Adipocyte (in vitro differentiated cells): ENCODE measurements around the gene BAAT.

Source experiments
- DNase-seq: peaks from one replicate; pipeline ENCODE4 v3.0.0-alpha.2; 2015; ENCODE audit warnings: low read depth
- H3K27me3 ChIP-seq: replicated peaks from 2 replicates; pipeline ENCODE4 v1.7.0; 2013; ENCODE audit warnings: mild to moderate bottlenecking, low read length, moderate library complexity; ENCODE audit not compliant: control insufficient read depth, insufficient read depth
- H3K36me3 ChIP-seq: 2 replicates; pipeline ENCODE4 v1.7.0; 2013; ENCODE audit warnings: low read length, mild to moderate bottlenecking, moderate library complexity; ENCODE audit not compliant: control insufficient read depth, insufficient read depth, severe bottlenecking
- H3K4me1 ChIP-seq: 2 replicates; pipeline ENCODE4 v1.7.0; 2013; ENCODE audit warnings: mild to moderate bottlenecking, low read length, moderate library complexity; ENCODE audit not compliant: control insufficient read depth, insufficient read depth
- H3K4me3 ChIP-seq: 2 replicates; pipeline ENCODE4 v1.7.0; 2013; ENCODE audit warnings: mild to moderate bottlenecking, low read length, moderate library complexity
- H3K9ac ChIP-seq: 2 replicates; pipeline ENCODE4 v1.7.0; 2013; ENCODE audit warnings: mild to moderate bottlenecking, low read length, moderate library complexity
- H3K9me3 ChIP-seq: 2 replicates; pipeline ENCODE4 v1.7.0; 2013; ENCODE audit warnings: mild to moderate bottlenecking, low read length, moderate library complexity; ENCODE audit not compliant: control insufficient read depth

BAAT gene

DNA sequence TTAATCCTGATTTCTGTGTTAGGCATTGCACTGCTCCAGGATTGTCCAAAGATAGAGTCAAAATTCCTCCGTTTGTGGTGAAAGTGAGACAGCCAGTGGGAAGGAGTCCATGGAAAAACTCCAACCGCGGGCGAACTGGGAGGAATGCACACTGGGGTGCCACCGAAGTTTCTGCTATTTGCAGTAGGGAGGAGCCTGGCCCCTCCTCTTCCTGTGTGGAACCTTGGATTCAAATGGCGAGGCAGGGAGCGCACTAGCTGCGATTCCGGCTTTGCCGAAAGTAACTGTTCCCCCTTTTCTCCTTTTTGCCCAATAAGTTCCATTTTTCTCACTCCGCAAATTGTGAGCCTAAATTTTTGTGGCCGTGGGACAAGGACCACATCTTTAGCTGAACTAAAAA lies 9.3 kb downstream of the BAAT start:
- no peak for DNase-seq
- no peak overlapping the region for H3K9ac ChIP-seq
- no peaks in the 10 kb centered on the region for H3K36me3 ChIP-seq
- H3K9me3 ChIP-seq, result no peaks in the 10 kb centered on the region
- H3K4me1 ChIP-seq, result peaks cover 4% of the 10 kb centered on the region
- H3K27me3 ChIP-seq, result no peaks in the 10 kb centered on the region
- H3K4me3 ChIP-seq, result no peak overlapping the region

- Histone ChIP-seq H3K27me3 (no peaks in the 10 kb centered on the region), H3K36me3 (no peaks in the 10 kb centered on the region), H3K4me1 (peaks cover 4% of the 10 kb centered on the region), H3K4me3 (no peak overlapping the region), H3K9me3 (no peaks in the 10 kb centered on the region), H3K9ac (no peak overlapping the region)
- no peak for DNase-seq
These were observed 12.3 kb downstream of the BAAT start for GRCh38 chr9:101372327-101373118.

- Histone ChIP-seq H3K4me1 (peaks cover 4% of the 10 kb centered on the region), H3K27me3 (no peaks in the 10 kb centered on the region), H3K9me3 (no peaks in the 10 kb centered on the region), H3K4me3 (no peak overlapping the region), H3K36me3 (no peaks in the 10 kb centered on the region), H3K9ac (no peak overlapping the region)
- no peak for DNase-seq
These were observed 13.0 kb downstream of the BAAT start for GRCh38 chr9:101371813-101372212.

- H3K4me3 ChIP-seq, result no peak overlapping the region
- no peak overlapping the region for H3K9ac ChIP-seq
- DNase-seq, result no peak
- H3K36me3 ChIP-seq, result no peaks in the 10 kb centered on the region
- H3K4me1 ChIP-seq, result no peaks in the 10 kb centered on the region
- H3K9me3 ChIP-seq, result no peaks in the 10 kb centered on the region
- no peaks in the 10 kb centered on the region for H3K27me3 ChIP-seq
These were observed 14.8 kb downstream of the BAAT start for GRCh38 chr9:101369884-101370531.

DNA sequence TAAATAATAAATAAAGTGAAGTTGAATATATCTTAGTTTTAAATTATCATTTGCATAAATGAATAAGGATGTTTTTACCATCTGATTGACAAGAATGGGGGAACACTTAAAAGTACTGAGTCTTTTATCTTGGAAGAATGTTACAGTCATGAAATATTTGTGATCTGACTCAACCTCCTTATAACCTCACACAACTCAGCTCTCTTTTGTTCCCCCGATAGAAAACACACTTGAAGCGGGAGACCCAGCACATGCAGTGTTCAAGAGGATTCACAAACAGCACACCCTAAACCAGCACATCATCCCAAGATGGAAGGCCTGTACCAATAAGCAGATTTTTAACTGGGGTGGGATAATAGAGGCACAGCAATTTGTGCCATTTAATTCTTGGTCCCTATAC lies 15.5 kb downstream of the BAAT start:
- no peaks in the 10 kb centered on the region for H3K9me3 ChIP-seq

GRCh38 chr9:101367323-101367722 lies 17.5 kb downstream of the BAAT start:
- Histone ChIP-seq H3K9me3 (no peaks in the 10 kb centered on the region), H3K36me3 (no peaks in the 10 kb centered on the region), H3K4me1 (no peaks in the 10 kb centered on the region)

More for the DNA sequence above, 15.5 kb downstream of the BAAT start:
- H3K4me1 ChIP-seq, result no peaks in the 10 kb centered on the region
- no peaks in the 10 kb centered on the region for H3K36me3 ChIP-seq
- no peak overlapping the region for H3K9ac ChIP-seq
- H3K4me3 ChIP-seq, result no peak overlapping the region
- H3K27me3 ChIP-seq, result no peaks in the 10 kb centered on the region
- no peak for DNase-seq

GRCh38 chr9:101366038-101366756 lies 18.6 kb downstream of the BAAT start:
- Histone ChIP-seq H3K9me3 (no peaks in the 10 kb centered on the region), H3K36me3 (no peaks in the 10 kb centered on the region), H3K4me1 (no peaks in the 10 kb centered on the region), H3K9ac (no peak overlapping the region), H3K4me3 (no peak overlapping the region), H3K27me3 (no peaks in the 10 kb centered on the region)
- DNase-seq, result no peak

More at GRCh38 chr9:101367323-101367722, 17.5 kb downstream of the BAAT start:
- Histone ChIP-seq H3K27me3 (no peaks in the 10 kb centered on the region), H3K4me3 (no peak overlapping the region), H3K9ac (no peak overlapping the region)
- DNase-seq, result no peak

DNA sequence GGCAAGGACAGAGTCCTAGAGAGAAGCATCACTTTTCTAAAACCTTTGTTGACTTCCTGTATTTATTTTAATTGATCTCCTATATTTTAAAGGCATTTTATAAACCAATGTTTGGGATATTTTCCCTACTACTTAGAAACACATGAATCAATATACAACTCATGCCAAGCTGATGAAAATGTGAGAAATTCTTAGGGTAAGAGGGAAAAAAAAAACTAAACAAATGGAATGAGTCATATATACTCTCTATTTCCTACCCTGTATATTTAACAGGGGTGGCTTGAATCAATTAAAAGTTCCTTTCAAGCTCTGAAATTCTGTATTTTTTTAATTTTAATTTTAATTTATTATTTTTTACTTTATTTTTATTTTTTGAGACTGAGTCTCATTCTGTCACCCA lies 19.6 kb downstream of the BAAT start:
- H3K4me3 ChIP-seq, result no peak overlapping the region
- H3K36me3 ChIP-seq, result no peaks in the 10 kb centered on the region
- H3K4me1 ChIP-seq, result no peaks in the 10 kb centered on the region
- H3K9me3 ChIP-seq, result no peaks in the 10 kb centered on the region
- H3K27me3 ChIP-seq, result no peaks in the 10 kb centered on the region
- DNase-seq, result no peak
- no peak overlapping the region for H3K9ac ChIP-seq

- Histone ChIP-seq H3K4me1 (no peaks in the 10 kb centered on the region), H3K9me3 (no peaks in the 10 kb centered on the region), H3K36me3 (no peaks in the 10 kb centered on the region), H3K4me3 (no peak overlapping the region), H3K9ac (no peak overlapping the region), H3K27me3 (no peaks in the 10 kb centered on the region)
- no peak for DNase-seq
These were observed 22.4 kb downstream of the BAAT start for GRCh38 chr9:101362450-101362849.

DNA sequence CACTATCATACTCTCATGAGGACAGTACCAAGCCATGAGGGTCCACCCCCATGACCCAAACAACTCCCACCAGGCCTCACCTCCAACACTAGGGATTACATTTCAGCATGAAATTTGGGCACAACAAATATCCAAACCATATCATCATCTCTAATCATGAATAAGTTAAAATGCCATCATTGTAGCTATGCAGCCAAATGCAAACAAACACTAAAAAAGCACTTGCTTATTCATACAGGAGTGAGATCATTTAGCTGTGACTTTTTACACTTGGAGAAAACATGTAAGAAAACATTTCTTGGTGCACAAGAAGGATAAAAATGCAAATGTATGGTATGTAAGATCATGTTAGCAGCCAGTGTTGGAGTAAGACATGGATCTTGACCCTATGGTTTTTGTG lies 24.2 kb downstream of the BAAT start:
- H3K27me3 ChIP-seq, result no peaks in the 10 kb centered on the region
- H3K36me3 ChIP-seq, result no peaks in the 10 kb centered on the region
- DNase-seq, result no peak

GRCh38 chr9:101359679-101360078 lies 25.1 kb downstream of the BAAT start:
- Histone ChIP-seq H3K9ac (no peak overlapping the region), H3K9me3 (no peaks in the 10 kb centered on the region), H3K4me1 (no peaks in the 10 kb centered on the region), H3K36me3 (no peaks in the 10 kb centered on the region), H3K4me3 (no peak overlapping the region), H3K27me3 (no peaks in the 10 kb centered on the region)
- DNase-seq, result no peak

More for the DNA sequence above, 24.2 kb downstream of the BAAT start:
- Histone ChIP-seq H3K9me3 (no peaks in the 10 kb centered on the region), H3K4me1 (no peaks in the 10 kb centered on the region), H3K4me3 (no peak overlapping the region), H3K9ac (no peak overlapping the region)
